ENCODE results near the gene RAMP3.
"Not testable (repeated sequence)": the region's sequence is repeated elsewhere in the genome, so short reads cannot be mapped to it uniquely, and the experiment has no call there.

Gene RAMP3

GRCh38 chr7:45157286-45157652 lies 322 bp upstream of the RAMP3 start:
- DNase-seq (ENCODE audit: low spot score): no peak

- DNase-seq (ENCODE audit: low spot score): no peak
Observed at GRCh38 chr7:45158471-45158870, 880 bp downstream of the RAMP3 start.

- DNase-seq (ENCODE audit: low spot score): no peak
Observed at GRCh38 chr7:45159296-45159695, 1.7 kb downstream of the RAMP3 start.

GRCh38 chr7:45160417-45160881 lies 2.9 kb downstream of the RAMP3 start:
- no peak for DNase-seq (ENCODE audit: low spot score)

- DNase-seq (ENCODE audit: low spot score): no peak
Observed at GRCh38 chr7:45161138-45161537, 3.5 kb downstream of the RAMP3 start.

GRCh38 chr7:45161842-45162241 lies 4.3 kb downstream of the RAMP3 start:
- DNase-seq (ENCODE audit: low spot score): no peak

GRCh38 chr7:45162311-45162845 lies 4.8 kb downstream of the RAMP3 start:
- no peak for DNase-seq (ENCODE audit: low spot score)

- DNase-seq (ENCODE audit: low spot score): no peak
Observed at GRCh38 chr7:45162943-45163691, 5.5 kb downstream of the RAMP3 start.

GRCh38 chr7:45163692-45164052 lies 6.1 kb downstream of the RAMP3 start:
- no peak for DNase-seq (ENCODE audit: low spot score)

- DNase-seq (ENCODE audit: low spot score): not testable (repeated sequence)
Observed at GRCh38 chr7:45164271-45164670, 6.7 kb downstream of the RAMP3 start.

- DNase-seq (ENCODE audit: low spot score): no peak
Observed at GRCh38 chr7:45165857-45166256, 8.3 kb downstream of the RAMP3 start.

- no peak for DNase-seq (ENCODE audit: low spot score)
Observed at GRCh38 chr7:45171946-45172345, 14.4 kb downstream of the RAMP3 start.

GRCh38 chr7:45173596-45174327 lies 16.2 kb downstream of the RAMP3 start:
- DNase-seq (ENCODE audit: low spot score): no peak

- no peak for DNase-seq (ENCODE audit: low spot score)
Observed at GRCh38 chr7:45174328-45174610, 16.7 kb downstream of the RAMP3 start.

- no peak for DNase-seq (ENCODE audit: low spot score)
Observed at GRCh38 chr7:45174966-45175765, 17.6 kb downstream of the RAMP3 start.

- DNase-seq (ENCODE audit: low spot score): no peak
Observed at GRCh38 chr7:45176091-45176490, 18.5 kb downstream of the RAMP3 start.

- DNase-seq (ENCODE audit: low spot score): no peak
Observed at GRCh38 chr7:45176886-45177731, 19.5 kb downstream of the RAMP3 start.

- DNase-seq (ENCODE audit: low spot score): no peak
Observed at GRCh38 chr7:45177801-45178200, 20.2 kb downstream of the RAMP3 start.

GRCh38 chr7:45178241-45179225 lies 20.9 kb downstream of the RAMP3 start:
- DNase-seq (ENCODE audit: low spot score): no peak

GRCh38 chr7:45179666-45180065 lies 22.1 kb downstream of the RAMP3 start:
- DNase-seq (ENCODE audit: low spot score): no peak

Measured in kidney tubule cell (primary cell).